ENCODE data around the gene PSMD3.

Gene PSMD3

DNA sequence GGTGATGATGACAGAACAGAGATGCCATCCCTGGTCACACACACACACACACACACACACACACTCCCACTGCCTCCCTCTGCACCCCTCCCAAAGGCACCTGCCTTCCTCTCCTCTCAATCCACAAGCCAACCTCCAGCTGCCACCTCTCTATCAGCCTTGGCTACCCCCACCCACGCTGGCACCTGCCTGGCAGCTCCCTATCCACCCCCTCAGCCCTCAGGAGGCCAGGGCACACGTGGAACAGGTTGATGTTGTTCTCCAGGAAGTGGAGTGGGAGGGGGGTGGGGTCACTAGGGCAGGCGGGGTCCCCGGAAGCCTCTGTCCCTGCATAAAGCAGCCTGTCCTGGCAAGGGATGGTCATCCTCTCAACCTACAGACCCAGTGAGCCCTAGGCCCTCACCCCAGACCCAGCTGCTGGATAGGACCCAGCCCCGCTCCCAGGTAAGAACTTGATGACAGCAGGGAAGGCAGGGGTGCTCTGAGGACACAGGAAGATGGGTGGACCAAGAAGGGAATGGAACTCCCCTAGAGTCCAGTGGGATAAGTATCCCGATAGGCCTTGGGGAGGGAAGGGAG, 17.9 kb upstream of the PSMD3 start, which contains the start of gene GSDMA:
GSDMA (plus strand) TSS at position 363 of the 579 bp plus-strand sequence. CDS start 2,684 bp downstream, outside the sequence.
- DNase-seq: peak; percentile 32

DNA sequence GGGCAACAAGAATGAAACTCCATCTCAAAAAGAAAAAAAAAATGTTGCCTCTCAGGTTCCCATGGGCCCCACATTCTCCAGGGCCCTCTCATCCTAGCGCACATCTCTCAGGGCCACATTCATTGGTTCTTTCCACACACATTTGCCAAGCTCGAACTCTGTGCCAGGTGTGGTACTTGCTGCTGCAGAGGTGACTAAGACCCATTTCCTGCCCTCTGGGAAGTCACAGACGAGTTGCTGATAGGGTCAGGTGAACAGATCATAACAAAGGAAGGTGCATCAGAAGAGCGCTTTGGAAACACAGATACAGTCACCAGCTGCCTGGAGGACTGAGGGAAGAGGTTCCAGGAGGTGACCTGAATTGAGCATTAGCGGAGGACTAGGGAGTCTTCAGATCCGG, 16.8 kb upstream of the PSMD3 start:
- DNase-seq: no peak

DNA sequence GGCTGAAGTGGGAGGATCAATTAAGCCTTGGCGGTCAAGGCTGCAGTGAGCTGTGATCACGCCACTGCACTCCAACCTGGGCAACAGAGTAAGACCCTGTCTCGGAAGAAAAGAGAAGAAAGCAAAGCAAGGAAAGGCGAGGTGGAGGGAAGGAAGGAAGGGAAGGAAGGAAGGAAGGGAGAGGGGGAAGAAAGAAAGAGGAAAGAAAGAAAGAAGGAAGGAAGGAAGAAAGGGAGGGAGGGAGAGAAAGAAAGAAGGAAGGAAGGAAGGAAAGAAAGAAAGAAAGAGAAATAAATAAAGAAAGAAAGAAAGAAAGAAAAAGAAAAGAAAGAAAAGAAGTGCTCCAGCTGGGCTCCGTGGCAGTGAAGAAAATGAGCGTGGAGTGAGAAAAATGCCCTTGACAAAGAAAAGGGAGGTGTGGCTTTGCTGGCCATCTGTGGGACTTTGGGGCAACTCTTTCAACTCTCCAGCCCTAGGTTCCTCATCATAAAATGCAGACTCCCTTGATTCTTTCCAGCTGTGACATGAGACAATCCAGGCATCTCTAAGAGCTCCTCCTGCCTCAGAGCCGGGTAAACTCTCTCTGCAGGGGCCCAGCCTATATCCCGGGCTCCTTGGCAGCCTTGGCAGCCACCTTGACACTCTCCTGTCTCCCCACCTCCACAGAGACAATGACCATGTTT, 15.4 kb upstream of the PSMD3 start:
- DNase-seq: no peak

DNA sequence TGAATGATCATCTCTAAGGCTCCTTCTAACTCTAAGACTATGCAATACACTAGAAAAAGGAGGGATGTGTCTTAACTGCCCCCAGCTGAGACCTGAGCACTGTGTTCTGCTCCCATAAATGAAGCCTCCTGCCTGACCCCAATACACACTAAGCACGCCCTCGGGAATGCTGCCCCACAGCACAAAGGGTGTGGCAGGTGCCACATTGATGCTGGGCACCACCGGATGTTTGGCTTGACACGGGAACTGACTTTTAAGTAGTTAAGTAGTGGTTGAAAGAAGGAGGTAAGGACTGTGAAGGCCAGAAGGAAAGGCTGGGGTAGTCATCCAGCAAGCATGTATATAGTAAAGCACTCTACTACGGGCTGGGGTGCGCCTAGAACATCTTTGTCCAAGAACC, 13.8 kb upstream of the PSMD3 start:
- peak; percentile 43 for DNase-seq

DNA sequence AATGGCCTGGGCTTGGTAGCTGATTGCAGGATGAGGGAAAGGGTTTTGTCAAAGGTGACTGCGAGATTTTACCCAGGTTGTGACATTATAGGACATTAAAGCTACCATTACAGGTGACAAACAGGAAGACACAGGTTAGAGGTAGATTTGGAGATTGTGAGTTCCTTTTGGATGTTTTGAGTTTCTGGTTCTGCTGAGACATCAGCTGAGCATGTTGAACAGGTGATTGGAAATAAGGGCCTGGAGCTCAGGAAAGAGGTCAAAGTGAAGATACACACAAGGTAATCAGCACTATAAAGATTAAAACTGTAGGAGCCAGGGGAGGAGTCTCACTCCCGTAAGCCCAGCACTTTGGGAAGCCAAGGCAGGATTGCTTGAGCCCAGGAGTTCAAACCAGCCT, 11.8 kb upstream of the PSMD3 start:
- DNase-seq: no peak

DNA sequence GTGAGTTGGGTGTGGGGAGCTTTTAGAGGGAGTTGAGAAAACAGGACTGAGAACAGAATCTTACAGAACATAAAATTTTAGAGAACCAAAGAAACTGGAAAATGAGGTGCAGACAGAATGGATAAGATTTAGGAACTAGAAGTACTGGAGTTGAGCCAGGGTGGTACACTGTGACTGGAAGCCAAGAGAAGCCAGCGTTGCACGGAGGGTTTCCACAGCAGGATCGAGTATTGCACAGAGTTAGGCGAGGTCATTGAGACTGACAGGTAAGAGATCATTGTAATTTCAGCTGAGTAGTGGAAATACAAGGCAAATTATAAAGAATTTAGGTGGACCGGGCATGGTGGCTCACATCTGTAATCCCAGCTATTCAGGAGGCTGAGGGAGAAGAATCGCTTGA, 11.2 kb upstream of the PSMD3 start:
- DNase-seq: no peak

DNA sequence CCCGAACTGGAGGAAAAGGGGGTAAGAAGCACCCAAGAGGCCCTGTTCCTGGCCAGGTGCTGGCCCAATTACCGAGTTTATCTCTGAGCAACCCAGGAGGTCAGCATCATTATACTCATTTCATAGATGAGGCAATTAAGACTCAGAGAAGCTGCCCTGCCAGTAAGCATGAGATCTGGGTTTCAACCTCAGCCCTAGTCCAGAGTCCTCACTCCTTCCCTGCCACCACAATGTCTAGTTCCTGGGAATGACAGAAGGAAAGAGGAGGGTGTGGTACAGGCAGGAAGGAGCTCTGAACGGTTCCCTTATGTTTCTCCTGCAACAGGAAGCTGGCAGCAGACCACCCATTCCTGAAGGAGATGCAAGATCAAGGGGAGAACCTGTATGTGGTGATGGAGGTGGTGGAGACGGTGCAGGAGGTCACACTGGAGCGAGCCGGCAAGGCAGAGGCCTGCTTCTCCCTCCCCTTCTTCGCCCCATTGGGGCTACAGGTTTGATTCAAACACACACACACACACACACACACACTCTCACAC, 10.4 kb upstream of the PSMD3 start:
- DNase-seq: no peak

DNA sequence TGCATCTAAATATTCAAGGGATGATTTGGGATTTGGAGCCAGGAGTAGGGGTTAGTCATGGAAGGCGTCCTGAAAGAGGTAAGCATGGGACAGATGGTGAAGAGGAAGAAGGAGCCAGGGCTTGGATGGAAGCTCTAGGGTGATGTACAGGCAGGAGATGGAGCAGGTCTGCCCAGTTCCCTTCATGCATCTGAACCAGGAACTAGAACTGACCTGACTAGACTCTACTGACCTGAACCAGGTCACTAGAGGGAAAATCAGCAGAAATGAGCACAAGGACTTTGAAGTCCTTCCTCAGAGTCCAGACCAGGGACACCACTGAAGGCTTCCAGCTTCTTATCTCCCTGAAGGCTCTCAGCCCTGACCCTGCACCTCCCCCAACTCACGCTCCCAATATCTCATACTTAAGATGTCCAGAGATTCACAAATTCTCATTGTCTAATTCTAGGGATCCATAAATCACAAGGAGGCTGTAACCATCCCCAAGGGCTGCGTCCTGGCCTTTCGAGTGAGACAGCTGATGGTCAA, 9.5 kb upstream of the PSMD3 start:
- DNase-seq: no peak

DNA sequence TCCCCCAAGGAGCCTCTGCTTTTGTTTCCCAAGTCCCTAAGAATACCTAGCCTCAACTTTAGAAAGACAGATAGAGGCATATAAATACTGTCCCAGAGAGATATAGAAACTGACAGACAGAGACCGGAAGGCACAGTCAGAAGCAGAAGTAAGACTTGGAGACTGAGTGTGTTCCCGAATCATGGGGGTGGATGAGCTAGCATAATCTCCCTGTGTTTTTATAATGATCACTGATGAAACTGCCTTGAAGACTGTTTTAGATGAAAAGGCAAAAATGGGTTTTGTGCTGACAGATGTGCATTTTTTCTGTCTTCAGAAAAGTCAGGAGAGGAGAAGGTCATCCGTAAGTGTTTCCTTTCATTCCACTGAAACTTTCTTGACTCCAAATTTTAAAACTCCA, 8.3 kb upstream of the PSMD3 start:
- no peak for DNase-seq

DNA sequence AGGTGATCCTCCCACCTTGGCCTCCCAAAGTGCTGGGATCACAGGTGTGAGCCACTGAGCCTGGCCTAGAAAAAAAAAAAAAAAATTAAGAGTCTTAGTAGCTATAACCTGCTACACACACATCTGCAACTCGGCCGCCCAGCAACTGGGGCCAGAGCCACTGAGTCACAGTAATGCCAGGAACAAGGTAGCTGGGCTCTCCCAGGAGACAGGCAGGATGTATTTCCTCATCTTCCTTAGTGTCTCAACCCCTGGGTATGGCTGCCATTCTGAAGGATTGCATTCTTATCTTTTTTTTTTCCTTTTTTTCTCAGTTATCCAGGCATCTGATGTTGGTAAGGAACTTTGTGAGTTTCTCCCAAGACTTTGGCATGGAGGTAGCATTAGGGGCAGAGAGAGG, 7.1 kb upstream of the PSMD3 start:
- no peak for DNase-seq

DNA sequence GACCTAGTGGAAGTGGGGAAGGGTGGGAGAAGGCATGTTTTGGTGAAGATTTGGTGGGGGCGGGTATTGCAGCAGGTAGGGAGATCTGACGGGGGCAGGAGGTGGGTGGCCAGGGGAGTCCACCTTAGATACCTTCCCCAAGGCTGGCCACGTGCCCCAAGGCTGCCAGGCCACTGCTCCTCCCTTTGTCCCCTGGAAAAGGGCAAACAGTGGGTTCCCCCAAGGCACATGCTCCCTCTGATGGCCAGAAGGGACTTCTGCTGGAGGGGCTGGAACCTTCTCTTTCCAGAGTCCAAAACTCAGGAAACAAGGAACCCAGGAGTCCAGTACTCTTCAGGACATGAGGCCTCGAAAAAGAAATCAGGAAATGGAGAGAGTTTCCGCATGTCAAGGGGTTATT, 6.2 kb upstream of the PSMD3 start:
- no peak for DNase-seq

DNA sequence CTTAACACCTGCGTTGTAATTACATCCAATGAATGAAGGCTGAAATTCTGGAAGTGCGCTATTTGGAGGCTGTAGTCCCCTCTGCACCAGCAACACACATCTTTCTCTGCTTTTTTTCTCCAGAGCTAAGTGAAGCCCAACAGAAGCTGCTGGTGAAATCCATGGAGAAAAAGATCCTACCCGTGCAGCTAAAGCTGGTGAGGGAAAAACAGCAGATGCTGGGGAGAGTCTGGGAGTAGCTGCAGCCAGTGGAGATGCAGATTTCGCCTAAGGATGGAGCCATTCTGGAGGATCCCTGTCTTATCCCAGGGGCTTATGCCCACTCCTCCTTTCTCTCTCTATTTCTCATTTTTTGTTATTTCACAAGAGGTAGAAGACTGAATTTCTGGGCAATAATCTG, 4.8 kb upstream of the PSMD3 start:
- no peak for DNase-seq

DNA sequence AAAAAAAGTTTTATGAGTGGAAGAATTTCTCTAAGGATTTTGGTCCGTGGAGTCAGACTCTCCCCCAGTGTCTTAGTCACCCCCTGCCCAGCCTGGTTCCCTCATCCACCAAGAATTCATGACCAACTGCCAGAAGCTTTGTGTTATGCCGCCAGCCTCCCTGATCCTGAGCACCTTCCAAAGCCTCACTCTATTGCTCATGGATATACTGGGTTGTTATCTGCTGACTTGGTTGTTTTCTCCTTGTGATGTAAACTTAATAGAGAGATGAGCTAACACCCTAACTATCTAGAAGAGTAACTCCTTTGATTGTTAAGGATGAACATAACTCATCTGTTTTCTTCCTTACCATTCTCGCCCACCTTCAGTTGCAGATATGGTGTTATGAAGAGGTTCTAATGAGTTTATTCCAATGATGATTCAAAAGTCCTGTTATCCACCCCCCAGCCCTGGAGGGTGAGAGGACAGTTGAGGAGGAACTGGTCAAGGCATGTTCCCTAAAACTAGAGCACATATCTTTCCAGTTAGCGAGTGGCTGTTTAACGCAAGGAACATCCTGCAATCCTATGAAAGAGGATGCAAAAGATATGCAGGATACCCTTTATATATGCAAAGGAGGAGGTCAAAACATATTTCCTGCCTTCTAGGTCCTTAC, 1.5 kb upstream of the PSMD3 start:
- DNase-seq: no peak

DNA sequence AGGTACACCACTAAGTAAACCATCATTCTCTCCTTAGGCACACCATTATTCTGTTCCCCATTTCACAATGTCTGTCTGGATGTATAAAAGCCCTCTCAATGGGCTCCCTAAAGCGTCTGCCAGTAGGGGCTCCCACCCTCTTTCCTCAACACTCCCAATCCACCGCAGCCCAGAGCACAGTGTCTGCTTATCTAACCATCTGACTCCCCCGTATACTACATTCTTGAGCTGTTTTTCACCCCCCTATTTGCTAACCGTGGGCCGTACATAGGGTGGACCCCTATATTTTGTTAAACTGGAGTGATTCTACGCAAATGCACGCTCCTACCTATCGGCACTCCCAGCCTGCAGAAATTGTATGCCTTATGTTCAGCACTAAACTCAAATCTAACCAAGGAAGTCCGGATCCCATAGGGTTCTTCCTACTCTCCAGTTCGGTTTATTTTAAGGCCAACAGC, 685 bp upstream of the PSMD3 start:
- no peak for DNase-seq

DNA sequence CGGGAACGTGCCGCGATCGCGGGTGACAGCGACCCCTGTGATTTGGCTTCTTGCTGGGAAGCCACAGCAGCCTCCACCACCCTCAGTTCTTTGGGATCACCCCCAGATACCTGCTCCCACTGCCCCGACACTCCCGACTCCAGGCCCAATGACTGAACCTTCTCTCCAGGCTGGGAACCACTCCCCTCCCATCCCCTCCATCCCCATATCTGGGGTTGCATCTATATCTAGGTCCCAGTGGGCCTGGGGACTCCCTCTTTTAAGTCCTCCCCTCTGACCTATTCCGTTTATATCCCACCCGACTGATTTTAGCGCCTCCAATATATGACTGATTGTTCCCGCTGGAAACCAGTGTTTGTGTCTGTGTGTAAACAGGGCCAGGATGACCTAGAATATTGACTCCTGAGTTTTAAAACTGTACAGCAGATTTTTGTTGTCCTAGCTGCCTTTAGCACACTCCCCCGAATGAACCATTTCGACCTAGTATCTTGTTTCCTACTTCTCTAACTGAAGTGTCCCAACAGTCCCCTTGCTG, 667 bp downstream of the PSMD3 start:
- DNase-seq: no peak

DNA sequence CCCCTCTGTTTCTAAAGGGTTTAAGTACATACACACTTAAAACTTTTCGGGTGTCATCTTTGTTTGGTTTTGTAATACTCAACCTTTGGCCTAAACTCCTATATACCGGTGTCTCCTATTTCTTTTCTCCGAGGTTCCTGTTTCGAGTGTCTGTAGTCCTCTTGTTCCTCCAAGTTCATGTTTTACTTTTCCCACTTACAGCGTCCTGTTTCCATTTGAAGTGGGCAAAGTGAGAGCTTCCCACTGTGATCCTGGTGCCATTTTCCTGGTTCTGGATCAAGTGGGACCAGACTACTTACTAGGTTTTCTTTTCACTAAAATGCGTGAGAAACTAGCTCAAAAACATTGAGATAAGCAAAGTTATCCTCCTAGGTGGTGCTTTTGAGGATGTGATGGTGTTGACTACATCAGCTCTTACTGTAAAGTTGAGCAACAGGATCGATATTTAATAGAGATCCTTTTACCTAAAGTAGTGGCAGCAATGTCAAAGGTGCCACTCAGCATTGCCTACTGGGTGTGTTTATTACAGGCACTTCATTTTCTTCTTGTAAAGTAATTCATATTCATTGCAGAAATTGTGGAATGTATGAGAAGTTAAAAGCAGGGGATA, 1.3 kb downstream of the PSMD3 start:
- DNase-seq: no peak

DNA sequence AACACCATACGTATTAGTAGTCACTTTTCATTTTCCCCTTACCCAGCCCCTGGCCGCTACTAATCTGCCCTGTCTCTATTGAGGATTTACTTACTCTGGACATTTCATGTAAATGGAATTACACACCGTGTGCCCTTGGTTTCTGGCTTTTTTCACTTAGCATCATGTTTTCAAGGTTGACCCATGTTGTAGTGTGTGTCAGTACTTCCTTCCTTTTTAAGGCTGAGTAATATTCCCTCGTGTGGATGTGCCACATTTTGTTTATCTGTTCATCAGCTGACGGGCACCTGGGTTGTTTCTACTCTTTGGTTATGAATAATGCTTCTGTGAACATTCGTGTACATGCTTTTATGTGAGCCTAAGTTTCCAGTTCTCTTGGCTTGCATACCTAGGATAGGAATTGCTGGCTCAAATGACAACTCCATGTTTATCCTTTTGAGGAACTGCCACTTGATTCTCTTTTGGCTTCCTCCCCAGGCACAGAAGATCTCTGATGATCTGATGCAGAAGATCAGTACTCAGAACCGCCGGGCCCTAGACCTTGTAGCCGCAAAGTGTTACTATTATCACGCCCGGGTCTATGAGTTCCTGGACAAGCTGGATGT, 7.7 kb downstream of the PSMD3 start:
- DNase-seq: no peak

DNA sequence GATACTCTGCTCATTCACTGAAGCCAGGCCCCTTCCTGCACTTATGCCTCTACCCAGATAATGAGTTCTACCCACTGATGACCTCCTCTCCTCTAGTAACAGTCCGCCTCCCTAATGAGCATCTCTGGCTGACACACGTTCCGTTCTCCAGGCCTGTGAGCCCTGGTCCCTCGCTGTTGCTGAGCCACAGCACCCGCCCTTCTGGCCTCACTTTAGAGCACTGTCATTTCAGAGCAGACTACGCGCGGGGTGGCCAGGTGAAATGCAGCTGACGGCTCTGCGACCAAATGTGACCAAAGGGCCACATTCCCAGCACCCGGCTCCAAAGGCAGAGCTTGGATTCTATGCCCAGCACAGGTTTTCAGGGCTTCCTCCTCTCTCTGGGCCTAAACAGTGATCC, 13.8 kb downstream of the PSMD3 start:
- DNase-seq: no peak

DNA sequence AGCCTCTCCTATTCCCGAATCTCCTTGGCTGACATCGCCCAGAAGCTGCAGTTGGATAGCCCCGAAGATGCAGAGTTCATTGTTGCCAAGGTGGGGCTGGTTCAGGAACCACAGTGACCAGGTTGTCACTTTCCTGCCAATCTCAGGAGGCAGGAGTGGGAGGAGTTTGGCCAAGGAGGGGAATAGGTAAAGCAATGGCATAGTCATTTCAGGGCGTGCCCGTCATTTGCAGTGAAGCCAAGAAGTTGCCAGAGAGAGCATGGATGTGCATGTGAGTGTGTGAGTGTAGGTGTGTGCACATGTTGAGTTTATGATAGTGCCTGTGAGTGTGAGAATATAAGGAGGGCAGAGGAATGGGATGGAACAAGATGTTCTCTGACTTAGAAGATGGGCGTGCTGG, 14.8 kb downstream of the PSMD3 start:
- DNase-seq: no peak

DNA sequence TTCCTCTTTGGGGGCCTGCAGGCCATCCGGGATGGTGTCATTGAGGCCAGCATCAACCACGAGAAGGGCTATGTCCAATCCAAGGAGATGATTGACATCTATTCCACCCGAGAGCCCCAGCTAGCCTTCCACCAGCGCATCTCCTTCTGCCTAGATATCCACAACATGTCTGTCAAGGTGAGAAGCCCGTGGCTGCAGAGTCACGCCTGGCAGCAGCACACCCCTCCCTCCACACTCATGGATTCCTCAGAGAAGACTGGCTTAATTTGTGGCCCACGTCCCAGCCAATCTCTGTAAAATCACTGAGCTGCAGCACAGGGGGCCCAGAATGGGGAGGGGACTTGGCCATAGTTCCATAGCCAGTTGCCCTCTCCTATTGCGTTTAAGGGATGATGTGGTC, 15.6 kb downstream of the PSMD3 start:
- DNase-seq: no peak

DNA sequence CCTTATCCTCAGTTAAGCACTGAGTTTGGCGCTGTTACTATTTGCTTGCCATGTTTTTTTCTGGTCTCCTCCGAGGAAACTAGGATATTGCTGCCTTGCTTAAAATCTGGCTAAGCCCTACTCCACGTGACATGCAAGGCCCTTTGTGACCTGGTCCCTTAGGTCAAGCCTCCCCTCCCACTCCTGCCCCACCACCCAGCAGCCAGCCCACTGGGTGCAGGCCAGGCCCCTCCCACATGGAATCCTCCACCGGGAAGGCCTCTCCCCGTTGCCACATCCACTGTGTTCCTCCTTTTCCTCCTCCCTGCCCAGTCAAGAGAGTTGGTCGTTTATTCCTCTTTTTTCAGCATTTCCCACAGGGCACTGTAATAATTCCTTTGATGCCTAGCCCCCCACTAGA, 16.2 kb downstream of the PSMD3 start:
- DNase-seq: no peak

DNA sequence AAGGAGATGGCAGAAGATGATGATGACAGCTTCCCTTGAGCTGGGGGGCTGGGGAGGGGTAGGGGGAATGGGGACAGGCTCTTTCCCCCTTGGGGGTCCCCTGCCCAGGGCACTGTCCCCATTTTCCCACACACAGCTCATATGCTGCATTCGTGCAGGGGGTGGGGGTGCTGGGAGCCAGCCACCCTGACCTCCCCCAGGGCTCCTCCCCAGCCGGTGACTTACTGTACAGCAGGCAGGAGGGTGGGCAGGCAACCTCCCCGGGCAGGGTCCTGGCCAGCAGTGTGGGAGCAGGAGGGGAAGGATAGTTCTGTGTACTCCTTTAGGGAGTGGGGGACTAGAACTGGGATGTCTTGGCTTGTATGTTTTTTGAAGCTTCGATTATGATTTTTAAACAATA, 16.9 kb downstream of the PSMD3 start:
- DNase-seq: no peak

DNA sequence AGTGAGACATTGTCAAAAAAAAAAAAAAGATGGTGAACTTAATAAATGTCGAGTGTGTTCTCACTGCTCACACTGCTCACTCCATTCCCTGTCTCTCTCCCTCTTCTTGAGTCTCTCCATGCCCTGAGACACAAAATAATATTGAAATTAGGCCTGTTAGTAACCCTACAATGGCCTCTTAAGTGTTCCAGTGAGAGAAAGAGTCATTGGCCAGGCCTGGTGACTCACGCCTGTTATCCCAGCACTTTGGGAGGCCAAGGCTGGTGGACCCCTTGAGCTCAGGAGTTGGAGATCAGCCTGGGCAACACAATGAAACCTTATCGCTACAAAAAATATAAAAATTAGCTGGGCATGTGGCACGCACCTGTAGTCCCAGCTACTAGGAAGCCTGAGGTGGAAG, 18.5 kb downstream of the PSMD3 start:
- no peak for DNase-seq

Measured in NCI-H510A (cell line).